LHCN-M2 (cell line): ENCODE data around the gene VAV2. TPM values are rescaled to one million over a fixed set of nuclear protein-coding genes. Genes with fewer than 3 reads are reported as not detected.

ENCODE experiments used
- DNase-seq: peaks from one replicate; pipeline ENCODE4 v3.0.0-alpha.2; 2012; ENCODE audit warnings: low read depth
- total RNA-seq: library from RNA; depleted of rRNA; stranded (reverse); fragments of >200 nt; gene quantifications from 2 replicates; pipeline ENCODE4 v1.2.3, GENCODE V29; 2014

Gene VAV2
- total RNA-seq, 1 experiment from 2014 or later: 13.0 TPM

GRCh38 chr9:133876836-133877235 lies 115.3 kb downstream of the VAV2 start:
- no peak for DNase-seq

- DNase-seq: no peak
Measured at GRCh38 chr9:133876144-133876543, 116.0 kb downstream of the VAV2 start.

- no peak for DNase-seq
Measured at GRCh38 chr9:133875131-133875530, 117.0 kb downstream of the VAV2 start.

GRCh38 chr9:133874659-133875058 lies 117.5 kb downstream of the VAV2 start:
- no peak for DNase-seq

- DNase-seq: peak; percentile 58
Measured at GRCh38 chr9:133874060-133874657, 118.0 kb downstream of the VAV2 start.

GRCh38 chr9:133873461-133873891 lies 118.6 kb downstream of the VAV2 start:
- peak; percentile 83 for DNase-seq

- no peak for DNase-seq
Measured at GRCh38 chr9:133873009-133873408, 119.1 kb downstream of the VAV2 start.

GRCh38 chr9:133870598-133871595 lies 121.2 kb downstream of the VAV2 start:
- no peak for DNase-seq

- DNase-seq: no peak
Measured at GRCh38 chr9:133869674-133870405, 122.3 kb downstream of the VAV2 start.

- no peak for DNase-seq
Measured at GRCh38 chr9:133868203-133868602, 123.9 kb downstream of the VAV2 start.

GRCh38 chr9:133866946-133867345 lies 125.2 kb downstream of the VAV2 start:
- no peak for DNase-seq

GRCh38 chr9:133864011-133864410 lies 128.1 kb downstream of the VAV2 start:
- DNase-seq: no peak

- DNase-seq: no peak
Measured at GRCh38 chr9:133863257-133863592, 128.9 kb downstream of the VAV2 start.

GRCh38 chr9:133862585-133863256 lies 129.4 kb downstream of the VAV2 start:
- no peak for DNase-seq

- no peak for DNase-seq
Measured at GRCh38 chr9:133861692-133862091, 130.4 kb downstream of the VAV2 start.

GRCh38 chr9:133861086-133861485 lies 131.0 kb downstream of the VAV2 start:
- no peak for DNase-seq

GRCh38 chr9:133858771-133859170 lies 133.4 kb downstream of the VAV2 start:
- DNase-seq: no peak

- no peak for DNase-seq
Measured at GRCh38 chr9:133857639-133858038, 134.5 kb downstream of the VAV2 start.

GRCh38 chr9:133856798-133857197 lies 135.3 kb downstream of the VAV2 start:
- DNase-seq: no peak

GRCh38 chr9:133855802-133856521 lies 136.2 kb downstream of the VAV2 start:
- no peak for DNase-seq

- DNase-seq: no peak
Measured at GRCh38 chr9:133855371-133855770, 136.8 kb downstream of the VAV2 start.
